ENCODE data around the gene CLSTN1. TPM values are rescaled to one million over a fixed set of nuclear protein-coding genes. Genes with fewer than 3 reads are reported as not detected.

Gene CLSTN1
- total RNA-seq (2014; rRNA removed; shearing (Covaris generic)), result 68.9 and 72.2 TPM in 2 replicates
- polyA plus RNA-seq (2015; cell fraction: cytosol; rRNA removed), result 69.1 and 72.1 TPM in 2 replicates
- polyA plus RNA-seq (2015; cell fraction: nucleus; rRNA removed), result 146 and 159 TPM in 2 replicates

- peak; percentile 59 for DNase-seq (ENCODE audit: low read depth)
Observed at GRCh38 chr1:9823943-9824701, at the start of gene CLSTN1. Gene CLSTN1 (minus strand): TSS chr1:9823965. CDS start chr1:9823733, 232 bp downstream.

- no peak for DNase-seq (ENCODE audit: low read depth)
Observed at GRCh38 chr1:9873385-9873784, 49.6 kb upstream of the CLSTN1 start.

- peak; percentile 79 for DNase-seq (ENCODE audit: low read depth)
Observed at GRCh38 chr1:9872430-9873165, 48.8 kb upstream of the CLSTN1 start.

GRCh38 chr1:9871707-9872425 lies 48.1 kb upstream of the CLSTN1 start:
- DNase-seq (ENCODE audit: low read depth), result no peak

GRCh38 chr1:9871021-9871420 lies 47.3 kb upstream of the CLSTN1 start:
- DNase-seq (ENCODE audit: low read depth), result no peak

- DNase-seq (ENCODE audit: low read depth), result no peak
Observed at GRCh38 chr1:9870572-9870971, 46.8 kb upstream of the CLSTN1 start.

- no peak for DNase-seq (ENCODE audit: low read depth)
Observed at GRCh38 chr1:9869831-9870251, 46.1 kb upstream of the CLSTN1 start.

- DNase-seq (ENCODE audit: low read depth), result no peak
Observed at GRCh38 chr1:9868244-9868590, 44.5 kb upstream of the CLSTN1 start.

- peak; percentile 66 for DNase-seq (ENCODE audit: low read depth)
Observed at GRCh38 chr1:9867408-9868243, 43.9 kb upstream of the CLSTN1 start.

- DNase-seq (ENCODE audit: low read depth), result no peak
Observed at GRCh38 chr1:9866836-9867235, 43.1 kb upstream of the CLSTN1 start.

- DNase-seq (ENCODE audit: low read depth), result no peak
Observed at GRCh38 chr1:9865724-9866123, 42.0 kb upstream of the CLSTN1 start.

- DNase-seq (ENCODE audit: low read depth), result no peak
Observed at GRCh38 chr1:9863371-9863770, 39.6 kb upstream of the CLSTN1 start.

- DNase-seq (ENCODE audit: low read depth), result no peak
Observed at GRCh38 chr1:9861360-9861759, 37.6 kb upstream of the CLSTN1 start.

GRCh38 chr1:9860887-9861286 lies 37.1 kb upstream of the CLSTN1 start:
- no peak for DNase-seq (ENCODE audit: low read depth)

- DNase-seq (ENCODE audit: low read depth), result no peak
Observed at GRCh38 chr1:9859281-9860014, 35.7 kb upstream of the CLSTN1 start.

- DNase-seq (ENCODE audit: low read depth), result no peak
Observed at GRCh38 chr1:9858293-9859035, 34.7 kb upstream of the CLSTN1 start.

- no peak for DNase-seq (ENCODE audit: low read depth)
Observed at GRCh38 chr1:9855186-9855585, 31.4 kb upstream of the CLSTN1 start.

GRCh38 chr1:9853249-9853595 lies 29.5 kb upstream of the CLSTN1 start:
- DNase-seq (ENCODE audit: low read depth), result no peak

- DNase-seq (ENCODE audit: low read depth), result peak; percentile 23
Observed at GRCh38 chr1:9852410-9853248, 28.9 kb upstream of the CLSTN1 start.

Measured in HT1080 (cell line).